Ishikawa (cell line): Measurements from ENCODE around the gene CMTM8.

Source experiments
- CEBPB ChIP-seq: IDR thresholded peaks from 2 replicates; pipeline ENCODE4 v1.6.1; 2012
- CREB1 ChIP-seq: IDR thresholded peaks from 2 replicates; pipeline ENCODE4 v1.6.1; 2012; ENCODE audit warnings: low read depth
- EGR1 ChIP-seq: IDR thresholded peaks from 2 replicates; pipeline ENCODE4 v1.6.1; 2012
- EP300 ChIP-seq: IDR thresholded peaks from 2 replicates; pipeline ENCODE4 v1.6.1; 2012; ENCODE audit warnings: borderline replicate concordance
- FOXM1 ChIP-seq: IDR thresholded peaks from 2 replicates; pipeline ENCODE4 v1.6.1; 2012; ENCODE audit warnings: low read depth, borderline replicate concordance
- NFIC ChIP-seq: IDR thresholded peaks from 2 replicates; pipeline ENCODE4 v1.6.1; 2012
- RAD21 ChIP-seq: IDR thresholded peaks from 2 replicates; pipeline ENCODE4 v1.6.1; 2012; ENCODE audit warnings: low read depth
- TAF1 ChIP-seq: IDR thresholded peaks from 2 replicates; pipeline ENCODE4 v1.6.1; 2012; ENCODE audit warnings: low read depth, mild to moderate bottlenecking
- TCF12 ChIP-seq: IDR thresholded peaks from 2 replicates; pipeline ENCODE4 v1.6.1; 2012; ENCODE audit warnings: low read depth
- TEAD4 ChIP-seq: IDR thresholded peaks from 2 replicates; pipeline ENCODE4 v1.6.1; 2012
- YY1 ChIP-seq: IDR thresholded peaks from 2 replicates; pipeline ENCODE4 v1.6.1; 2012; ENCODE audit warnings: low read depth
- ZBTB7A ChIP-seq: IDR thresholded peaks from 2 replicates; pipeline ENCODE4 v1.6.1; 2012; ENCODE audit warnings: low read depth
- TF ChIP-seq, protein P1 (sequence below): IDR thresholded peaks from 2 replicates; pipeline ENCODE4 v1.6.1; 2012
- TF ChIP-seq, protein P2 (sequence below): IDR thresholded peaks from 2 replicates; pipeline ENCODE4 v1.6.1; 2012
- TF ChIP-seq, protein P3 (sequence below): IDR thresholded peaks from 2 replicates; pipeline ENCODE4 v1.6.1; 2012; ENCODE audit warnings: low read depth, mild to moderate bottlenecking

The CMTM8 gene

DNA sequence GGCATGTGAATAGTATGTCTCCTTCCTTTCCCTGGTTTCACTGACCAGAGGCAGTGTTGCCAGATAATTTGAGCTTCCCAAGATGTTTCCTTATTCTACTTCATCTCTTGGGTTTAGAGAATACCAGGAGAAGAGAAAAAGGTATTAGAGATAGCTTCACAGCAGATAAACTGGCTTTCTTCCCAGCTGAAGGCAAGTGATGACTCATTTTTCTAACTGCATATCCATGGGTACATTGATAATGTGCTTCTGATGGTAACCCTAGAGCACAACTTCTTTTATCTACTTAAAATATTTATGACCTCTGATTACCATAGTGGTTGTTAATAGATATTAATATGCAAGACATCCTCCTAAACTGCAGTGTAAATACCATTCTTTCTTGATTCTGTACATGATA lies 34.6 kb upstream of the CMTM8 start:
- TF ChIP-seq TCF12 (no peak), TEAD4 (no peak), CEBPB (no peak), FOXM1 (no peak), ZBTB7A (no peak), CREB1 (no peak), NFIC (no peak), TAF1 (no peak)
- TF ChIP-seq, protein P1, sequence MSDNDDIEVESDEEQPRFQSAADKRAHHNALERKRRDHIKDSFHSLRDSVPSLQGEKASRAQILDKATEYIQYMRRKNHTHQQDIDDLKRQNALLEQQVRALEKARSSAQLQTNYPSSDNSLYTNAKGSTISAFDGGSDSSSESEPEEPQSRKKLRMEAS = no peak
- TF ChIP-seq, protein P2, sequence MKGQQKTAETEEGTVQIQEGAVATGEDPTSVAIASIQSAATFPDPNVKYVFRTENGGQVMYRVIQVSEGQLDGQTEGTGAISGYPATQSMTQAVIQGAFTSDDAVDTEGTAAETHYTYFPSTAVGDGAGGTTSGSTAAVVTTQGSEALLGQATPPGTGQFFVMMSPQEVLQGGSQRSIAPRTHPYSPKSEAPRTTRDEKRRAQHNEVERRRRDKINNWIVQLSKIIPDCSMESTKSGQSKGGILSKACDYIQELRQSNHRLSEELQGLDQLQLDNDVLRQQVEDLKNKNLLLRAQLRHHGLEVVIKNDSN = no peak

DNA sequence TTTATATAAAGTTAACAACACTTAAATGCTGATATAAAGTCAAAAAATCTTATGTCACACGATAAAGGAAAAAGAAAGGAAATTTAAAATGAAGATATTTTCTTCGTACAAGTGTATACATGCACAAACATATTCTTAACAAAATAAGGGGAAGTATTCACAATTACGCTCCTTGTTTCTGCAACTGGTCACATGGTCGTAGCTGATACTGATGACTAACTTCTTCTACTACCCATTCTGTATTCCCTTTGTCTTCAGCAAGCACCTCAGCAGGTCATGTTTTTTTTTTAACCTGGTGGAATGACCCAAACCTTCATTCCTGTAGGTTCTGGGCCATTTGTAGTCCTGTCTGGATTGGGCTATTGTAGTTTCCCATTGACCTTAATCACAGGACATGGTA lies 30.0 kb upstream of the CMTM8 start:
- TF ChIP-seq, protein P2 = no peak
- TF ChIP-seq CEBPB = no peak
- TF ChIP-seq, protein P1 = no peak
- TF ChIP-seq ZBTB7A = no peak
- TF ChIP-seq CREB1 = no peak
- no peak for TF ChIP-seq EP300
- no peak for TF ChIP-seq TEAD4
- TF ChIP-seq NFIC = no peak
- no peak for TF ChIP-seq FOXM1
- TF ChIP-seq EGR1 = no peak
- TF ChIP-seq YY1 = no peak

DNA sequence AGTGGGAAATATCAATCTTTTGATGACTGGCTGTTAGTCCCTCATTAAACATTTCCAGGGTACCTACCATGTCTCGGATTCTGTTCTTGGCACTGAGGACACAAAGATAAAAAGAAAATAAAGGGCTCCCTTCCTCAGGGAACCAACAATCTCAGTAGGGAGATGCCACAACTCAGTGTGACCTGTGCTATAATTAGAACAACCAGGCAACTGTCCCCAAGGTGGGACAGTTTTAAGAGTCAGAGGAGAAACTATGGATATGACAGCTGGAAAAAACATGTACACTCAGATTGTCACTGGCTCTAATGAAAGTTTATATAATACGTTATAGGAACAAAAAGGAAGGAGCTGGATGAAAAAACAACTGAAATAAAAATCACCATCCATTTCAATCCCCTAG lies 23.3 kb upstream of the CMTM8 start:
- TF ChIP-seq TCF12 (no peak), RAD21 (no peak), FOXM1 (no peak), YY1 (no peak), NFIC (no peak), CREB1 (no peak), TAF1 (no peak), TEAD4 (no peak), CEBPB (no peak), ZBTB7A (no peak), EP300 (no peak), EGR1 (no peak)
- TF ChIP-seq, protein P3, sequence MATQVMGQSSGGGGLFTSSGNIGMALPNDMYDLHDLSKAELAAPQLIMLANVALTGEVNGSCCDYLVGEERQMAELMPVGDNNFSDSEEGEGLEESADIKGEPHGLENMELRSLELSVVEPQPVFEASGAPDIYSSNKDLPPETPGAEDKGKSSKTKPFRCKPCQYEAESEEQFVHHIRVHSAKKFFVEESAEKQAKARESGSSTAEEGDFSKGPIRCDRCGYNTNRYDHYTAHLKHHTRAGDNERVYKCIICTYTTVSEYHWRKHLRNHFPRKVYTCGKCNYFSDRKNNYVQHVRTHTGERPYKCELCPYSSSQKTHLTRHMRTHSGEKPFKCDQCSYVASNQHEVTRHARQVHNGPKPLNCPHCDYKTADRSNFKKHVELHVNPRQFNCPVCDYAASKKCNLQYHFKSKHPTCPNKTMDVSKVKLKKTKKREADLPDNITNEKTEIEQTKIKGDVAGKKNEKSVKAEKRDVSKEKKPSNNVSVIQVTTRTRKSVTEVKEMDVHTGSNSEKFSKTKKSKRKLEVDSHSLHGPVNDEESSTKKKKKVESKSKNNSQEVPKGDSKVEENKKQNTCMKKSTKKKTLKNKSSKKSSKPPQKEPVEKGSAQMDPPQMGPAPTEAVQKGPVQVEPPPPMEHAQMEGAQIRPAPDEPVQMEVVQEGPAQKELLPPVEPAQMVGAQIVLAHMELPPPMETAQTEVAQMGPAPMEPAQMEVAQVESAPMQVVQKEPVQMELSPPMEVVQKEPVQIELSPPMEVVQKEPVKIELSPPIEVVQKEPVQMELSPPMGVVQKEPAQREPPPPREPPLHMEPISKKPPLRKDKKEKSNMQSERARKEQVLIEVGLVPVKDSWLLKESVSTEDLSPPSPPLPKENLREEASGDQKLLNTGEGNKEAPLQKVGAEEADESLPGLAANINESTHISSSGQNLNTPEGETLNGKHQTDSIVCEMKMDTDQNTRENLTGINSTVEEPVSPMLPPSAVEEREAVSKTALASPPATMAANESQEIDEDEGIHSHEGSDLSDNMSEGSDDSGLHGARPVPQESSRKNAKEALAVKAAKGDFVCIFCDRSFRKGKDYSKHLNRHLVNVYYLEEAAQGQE = no peak
- TF ChIP-seq, protein P1 = no peak
- TF ChIP-seq, protein P2 = no peak

DNA sequence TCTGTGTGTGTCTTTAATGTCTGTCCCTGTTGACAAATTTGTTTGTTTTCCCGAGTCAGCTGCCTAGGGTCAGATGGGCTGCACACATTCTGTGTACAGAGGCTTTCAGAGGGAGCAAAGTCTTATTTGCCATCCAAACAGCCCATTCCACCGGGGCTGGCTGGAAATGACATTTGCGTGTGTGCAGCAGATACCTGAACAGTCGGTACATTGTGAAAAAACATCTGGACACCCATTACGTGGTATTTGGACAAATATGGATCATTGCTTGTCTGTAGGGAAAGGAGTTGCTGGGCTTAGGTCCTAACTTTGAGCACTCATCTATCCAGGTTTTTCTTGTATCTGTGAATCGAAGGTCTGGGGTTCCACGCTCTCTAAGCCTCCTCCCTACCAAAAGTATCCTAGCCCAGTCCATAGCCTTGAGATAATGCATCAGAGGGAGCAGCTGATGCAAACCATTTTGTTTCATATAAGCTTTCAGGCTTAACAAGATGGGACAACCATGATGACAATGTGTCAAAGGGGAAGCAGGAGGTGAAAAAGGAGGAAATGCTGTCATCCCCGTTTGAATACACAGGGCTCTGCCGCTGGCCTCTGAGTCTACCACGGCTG lies 22.2 kb upstream of the CMTM8 start:
- TF ChIP-seq YY1 (no peak), TAF1 (no peak), ZBTB7A (no peak)

DNA sequence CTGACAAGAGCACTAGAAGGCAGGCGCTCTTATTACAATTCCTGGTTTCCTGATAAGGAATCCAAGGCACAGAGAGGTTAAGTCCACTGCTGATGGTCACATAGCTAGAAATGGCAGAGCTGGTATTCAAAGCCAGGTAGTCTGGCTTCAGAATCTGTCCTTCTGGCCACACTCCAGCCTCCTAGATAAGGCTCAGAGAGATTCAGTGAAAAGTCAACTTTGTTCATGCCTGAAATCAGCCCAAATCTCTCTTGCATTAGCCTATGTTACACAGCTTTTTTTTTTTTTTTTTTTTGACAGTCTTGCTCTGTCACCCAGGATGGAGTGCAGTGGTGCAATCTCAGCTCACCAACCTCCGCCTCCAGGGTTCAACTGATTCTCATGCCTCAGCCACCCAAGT lies 21.1 kb upstream of the CMTM8 start:
- TF ChIP-seq, protein P2 = no peak
- TF ChIP-seq EGR1 = no peak
- TF ChIP-seq EP300 = no peak
- TF ChIP-seq, protein P3 = no peak

DNA sequence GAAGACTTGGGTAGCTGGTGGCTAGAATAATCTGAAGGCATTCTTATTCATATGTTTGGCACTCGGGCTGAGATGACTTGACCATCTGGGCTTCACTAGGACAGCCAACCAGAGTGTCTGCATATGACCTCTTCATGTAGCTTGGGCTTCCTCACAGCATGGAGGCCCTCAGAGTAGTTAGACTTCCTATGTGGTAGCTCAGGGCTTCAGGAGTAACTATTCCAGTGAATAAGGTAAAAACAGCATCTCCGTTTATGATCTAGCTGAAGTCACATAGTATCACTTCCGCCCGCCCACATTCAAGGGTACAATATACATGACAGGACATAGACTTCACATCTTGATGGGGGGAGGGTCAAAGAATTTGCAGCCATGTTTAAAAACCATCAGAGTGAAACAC lies 18.9 kb upstream of the CMTM8 start:
- TF ChIP-seq CEBPB = no peak
- TF ChIP-seq TEAD4 = no peak
- TF ChIP-seq RAD21 = no peak
- no peak for TF ChIP-seq EGR1
- TF ChIP-seq, protein P2 = no peak
- no peak for TF ChIP-seq FOXM1
- TF ChIP-seq CREB1 = no peak
- TF ChIP-seq ZBTB7A = no peak
- TF ChIP-seq, protein P3 = no peak
- no peak for TF ChIP-seq NFIC
- TF ChIP-seq TCF12 = no peak
- TF ChIP-seq, protein P1 = no peak
- TF ChIP-seq TAF1 = no peak
- no peak for TF ChIP-seq EP300
